GM12878 (cell line): ENCODE data around the gene GPI. TPM values are rescaled to one million over a fixed set of nuclear protein-coding genes. Genes with fewer than 3 reads are reported as not detected.

Experiments
- ATAC-seq: fragments of 200-7000 bp; cut with Tn5 transposase; 3 replicates; pipeline ENCODE4 v1.9.1; 2020; ENCODE audit warnings: mild to moderate bottlenecking, moderate library complexity
- BruUV-seq: library from RNA; stranded (reverse); fragments of 400-500 nt; replicated peaks from 2 replicates; lab custom pipeline; 2021; lab: Mats Ljungman, UMichigan
- CTCF ChIA-PET: fragments of 300-600 bp; sonication (Branson Sonifier 250); formaldehyde crosslinking; extraction: SDS; loops from one replicate; lab custom pipeline; 2021; ENCODE audit warnings: inconsistent platforms; lab: Yijun Ruan, JAX
- POLR2A ChIA-PET: fragments of 350-600 bp; formaldehyde crosslinking; extraction: SDS; loops from one replicate; lab custom pipeline; 2021; ENCODE audit warnings: inconsistent platforms; lab: Charles Lee
- RAD21 ChIA-PET: fragments of 300-600 bp; sonication (Branson Sonifier 250); formaldehyde crosslinking; loops from one replicate; lab custom pipeline; 2023; ENCODE audit warnings: antibody characterized with exemption; ENCODE audit not compliant: unreplicated experiment; lab: Charles Lee
- SMC1A ChIA-PET: fragments of 300-600 bp; sonication (Branson Sonifier 250); formaldehyde crosslinking; loops from one replicate; lab custom pipeline; 2023; ENCODE audit not compliant: unreplicated experiment, uncharacterized antibody; lab: Charles Lee
- DNase-seq: peaks from one replicate; pipeline ENCODE4 v3.0.0-alpha.2; 2011; ENCODE audit warnings: low read depth, low spot score
- FAIRE-seq: peaks from 3 replicates; lab custom pipeline; 2011; peaks lifted over from hg19 to GRCh38; lab: Jason Lieb, UNC
- H2AFZ ChIP-seq: 2 replicates; pipeline ENCODE4 v1.6.0; 2011; ENCODE audit warnings: low read depth, low read length, control low read depth; ENCODE audit not compliant: control insufficient read depth
- H3K27ac ChIP-seq: 2 replicates; pipeline ENCODE4 v1.5.1; 2011; ENCODE audit warnings: control low read depth; ENCODE audit not compliant: control insufficient read depth, insufficient read depth
- H3K27me3 ChIP-seq, 2 experiments: replicated peaks in 1 of 2; 2 replicates each; pipeline versions ENCODE4 v1.6.0 to v1.6.1; 2011; ENCODE audit warnings: low read length in 1 of 2; ENCODE audit not compliant: control insufficient read depth in 2 of 2, insufficient read depth in 2 of 2
- H3K36me3 ChIP-seq, 2 experiments: 2 replicates each; pipeline ENCODE4 v1.5.1; 2011; ENCODE audit warnings: low read length in 1 of 2; ENCODE audit not compliant: control insufficient read depth in 2 of 2, insufficient read depth in 2 of 2
- H3K4me1 ChIP-seq: 2 replicates; pipeline ENCODE4 v1.6.1; 2011; ENCODE audit warnings: mild to moderate bottlenecking, low read length, moderate library complexity, mixed read lengths; ENCODE audit not compliant: control insufficient read depth, insufficient read depth
- H3K4me2 ChIP-seq: 2 replicates; pipeline ENCODE4 v1.6.0; 2011; ENCODE audit warnings: control low read depth; ENCODE audit not compliant: control insufficient read depth, insufficient read depth
- H3K4me3 ChIP-seq: fragments of 200-600 bp; sonication (generic); 2 replicates; pipeline ENCODE4 v1.5.1; 2016
- H3K79me2 ChIP-seq: 2 replicates; pipeline ENCODE4 v1.6.0; 2011; ENCODE audit warnings: low read length; ENCODE audit not compliant: control insufficient read depth, insufficient read depth
- H3K9ac ChIP-seq: 2 replicates; pipeline ENCODE4 v1.8.0; 2011; ENCODE audit warnings: low read length, control low read depth, mixed read lengths; ENCODE audit not compliant: control insufficient read depth, insufficient read depth
- H3K9me3 ChIP-seq: replicated peaks from 3 replicates; pipeline ENCODE4 v1.5.1; 2011; ENCODE audit warnings: mild to moderate bottlenecking, low read length; ENCODE audit not compliant: control insufficient read depth, insufficient read depth
- H4K20me1 ChIP-seq: 2 replicates; pipeline ENCODE4 v1.6.0; 2011; ENCODE audit not compliant: control insufficient read depth, insufficient read depth
- ATF3 ChIP-seq: IDR thresholded peaks from 2 replicates; pipeline ENCODE4 v1.6.1; 2011; ENCODE audit warnings: low read depth, mild to moderate bottlenecking, low read length, moderate library complexity, borderline replicate concordance; ENCODE audit errors: extremely low read depth
- BHLHE40 ChIP-seq, 2 experiments: fragments of 450-650 bp in 1 of 2; IDR thresholded peaks; 2 replicates each; pipeline ENCODE4 v1.6.1; 2011 to 2017; ENCODE audit warnings: low read depth in 2 of 2, borderline replicate concordance in 1 of 2, improper control_type of control experiment in 1 of 2, low read length in 1 of 2, mild to moderate bottlenecking in 1 of 2
- DPF2 ChIP-seq: fragments of 450-650 bp; IDR thresholded peaks from 2 replicates; pipeline ENCODE4 v1.6.1; 2017; ENCODE audit warnings: mild to moderate bottlenecking
- EED ChIP-seq: sonication (generic); IDR thresholded peaks from 2 replicates; pipeline ENCODE4 v1.6.1; 2016; ENCODE audit warnings: antibody characterized with exemption, low read depth
- FOXM1 ChIP-seq: IDR thresholded peaks from 2 replicates; pipeline ENCODE4 v1.6.1; 2012; ENCODE audit warnings: low read depth, mild to moderate bottlenecking, inconsistent platforms, low read length, moderate library complexity
- GATAD2B ChIP-seq: fragments of 450-650 bp; conservative IDR thresholded peaks from 2 replicates; pipeline ENCODE4 v1.6.1; 2017; ENCODE audit warnings: low read depth, mild to moderate bottlenecking, moderate library complexity
- KDM1A ChIP-seq: fragments of 200-600 bp; sonication (generic); IDR thresholded peaks from 2 replicates; pipeline ENCODE4 v1.6.1; 2016; ENCODE audit warnings: borderline replicate concordance
- MTA2 ChIP-seq: fragments of 450-650 bp; IDR thresholded peaks from 2 replicates; pipeline ENCODE4 v1.6.1; 2016; ENCODE audit warnings: low read depth, mild to moderate bottlenecking, moderate library complexity
- PBX3 ChIP-seq: IDR thresholded peaks from 2 replicates; pipeline ENCODE4 v1.6.1; 2011; ENCODE audit warnings: mild to moderate bottlenecking, low read depth, low read length, moderate library complexity; ENCODE audit not compliant: insufficient replicate concordance
- RAD51 ChIP-seq: fragments of 450-650 bp; IDR thresholded peaks from 2 replicates; pipeline ENCODE4 v1.6.1; 2016; ENCODE audit warnings: moderate library complexity, mild to moderate bottlenecking, inconsistent platforms
- RELB ChIP-seq: fragments of 450-650 bp; IDR thresholded peaks from 2 replicates; pipeline ENCODE4 v1.6.1; 2017; ENCODE audit warnings: low read depth, mild to moderate bottlenecking, moderate library complexity
- SMAD1 ChIP-seq: fragments of 450-650 bp; IDR thresholded peaks from 2 replicates; pipeline ENCODE4 v1.6.1; 2018; ENCODE audit warnings: mild to moderate bottlenecking, low read depth; ENCODE audit not compliant: partially characterized antibody
- SPI1 ChIP-seq: IDR thresholded peaks from 2 replicates; pipeline ENCODE4 v1.6.1; 2011; ENCODE audit warnings: low read depth, mild to moderate bottlenecking, low read length, moderate library complexity, borderline replicate concordance; ENCODE audit not compliant: insufficient read depth
- SREBF1 ChIP-seq: IDR thresholded peaks from 2 replicates; pipeline ENCODE4 v1.6.1; 2012; ENCODE audit warnings: mild to moderate bottlenecking, low read length
- ZNF687 ChIP-seq: fragments of 450-650 bp; IDR thresholded peaks from 2 replicates; pipeline ENCODE4 v1.6.1; 2017; ENCODE audit warnings: mild to moderate bottlenecking, moderate library complexity
- ZZZ3 ChIP-seq: IDR thresholded peaks from 2 replicates; pipeline ENCODE4 v1.6.1; 2011; ENCODE audit warnings: low read depth; ENCODE audit not compliant: control insufficient read depth, insufficient read length
- WGBS: methylation state at CpG from one replicate; pipeline ENCODE4 v1.1.6; 2016; ENCODE audit warnings: low lambda C conversion rate; ENCODE audit not compliant: insufficient replicate concordance, insufficient coverage; ENCODE audit errors: missing lambda C conversion rate; 5-methylcytosine and 5-hydroxymethylcytosine counted together
- in situ Hi-C: fragments of 300-500 bp; cut with MboI; formaldehyde crosslinking; loops from 9 replicates; pipeline ENCODE4 v1.14.3; 2018; ENCODE audit warnings: mixed read lengths
- intact Hi-C: fragments of 100-400 bp; cut with micrococcal nuclease; formaldehyde crosslinking; loops from one replicate; pipeline ENCODE4 v1.14.2; 2022; ENCODE audit not compliant: unreplicated experiment
- polyA plus RNA-seq, 11 experiments: library from polyadenylated mRNA; depleted of rRNA in 4 of 11; unstranded in 6 of 11; stranded (reverse) in 5 of 11; fragments of >200 nt; fragmentation: Nextera tagmentation in 4 of 11; fragmentation: Illumina TruSeq in 1 of 11; extraction: Ambion mirVana in 4 of 11; extraction: Trizol in 1 of 11; gene quantifications; 1 replicate in 1 of 11; 2 replicates in 10 of 11; pipeline versions ENCODE4 v1.2.1 to v1.2.3, GENCODE V29; 2011 to 2016; ENCODE audit warnings: inconsistent platforms in 2 of 11, missing spikeins in 2 of 11, low read depth in 1 of 11
- total RNA-seq, 4 experiments: library from RNA; depleted of rRNA in 3 of 4; stranded (reverse); fragments of >200 nt in 3 of 4; fragmentation: Illumina TruSeq in 1 of 4; extraction: Trizol in 1 of 4; gene quantifications; 2 replicates each; pipeline versions ENCODE4 v1.2.1 to v1.2.3, GENCODE V29; 2013 to 2021

Gene GPI
- total and polyA plus RNA-seq, 10 of the 15 experiments (the other 5 are each of a cell fraction or from before 2014, with no cell fraction given) = 124 to 400 (median 190) TPM

- POLR2A ChIA-PET = interaction anchor here (0.6 kb wide), 1 partner anchor 117 kb away, joined by 6 read pairs; no protein-coding TSS in a partner anchor
- no peaks in the 10 kb centered on the region for H4K20me1 ChIP-seq
- peaks cover 3 to 4% of the 10 kb centered on the region in 2 experiments; a peak in 3 of 4 replicates for H3K36me3 ChIP-seq
- WGBS = 19% methylated on average over 4 of the region's 4 CpGs
- H3K4me1 ChIP-seq = 0 out of 2 replicates have a peak, but pooled peaks cover 4% of the 10 kb centered on the region
- H2AFZ ChIP-seq = no peak overlapping the region
- peak; percentile 25 for DNase-seq
- CTCF ChIA-PET = interaction anchor here (1.0 to 1.5 kb wide), 3 partner anchors 8 to 80 kb away, joined by 3 to 5 read pairs (median 4); no protein-coding TSS in a partner anchor
- no TSS peak for BruUV-seq
- H3K79me2 ChIP-seq = no peaks in the 10 kb centered on the region
- RAD21 ChIA-PET = interaction anchor here (0.6 kb wide), 1 partner anchor 77 kb away, joined by 4 read pairs; the partner anchor contains the start of gene UBA2
- in situ Hi-C loops (no loop called here), intact Hi-C loops (no loop called here)
- SMC1A ChIA-PET = interaction anchor here (1.2 to 1.7 kb wide), 2 partner anchors 9 to 75 kb away, joined by 3 to 4 read pairs; no protein-coding TSS in a partner anchor
- no peak for FAIRE-seq
- H3K4me3 ChIP-seq = no peak overlapping the region
- ATAC-seq = peak; percentile 74
- H3K9me3 ChIP-seq = no peaks in the 10 kb centered on the region
- no peaks in the 10 kb centered on the region for H3K27me3 ChIP-seq
- H3K9ac ChIP-seq = no peak overlapping the region
- H3K4me2 ChIP-seq = no peak overlapping the region
- no peak overlapping the region for H3K27ac ChIP-seq
- TF ChIP-seq PBX3 (no peak), EED (no peak), ZNF687 (peak; percentile 65), DPF2 (0 out of 2 replicates have a peak, but pooled peaks have one; percentile 17), FOXM1 (no peak), ZZZ3 (no peak), RELB (no peak), KDM1A (no peak), SREBF1 (no peak), MTA2 (peak; percentile 41), SPI1 (no peak), BHLHE40 (IDR thresholded peaks at IDR 0.05; ENCODE audit: borderline replicate concordance in 1 of 2, low read depth in 2 of 2, low read length in 1 of 2) (peak; percentile 62; a peak in 3 of 4 replicates), ATF3 (no peak), RAD51 (peak; percentile 58; the same call in 1 of the 2 replicates), SMAD1 (no peak), GATAD2B (0 out of 2 replicates have a peak, but pooled peaks have one; percentile 21)
Observed at GRCh38 chr19:34351382-34351826, 13.6 kb upstream of the GPI start.
